Activated effector memory CD4-positive, alpha-beta T cell treated with anti-CD3 and anti-CD28 coated beads, Interleukin-2, amount 50 U/mL, for 16 hours (primary cell): ENCODE results near the gene MCHR1.

ENCODE experiments used
- DNase-seq: peaks from one replicate; pipeline ENCODE4 v3.0.0-alpha.2; 2020

Gene MCHR1

GRCh38 chr22:40728731-40729189 lies 49.5 kb downstream of the MCHR1 start:
- DNase-seq, result peak; percentile 81

GRCh38 chr22:40729284-40729683 lies 50.0 kb downstream of the MCHR1 start:
- no peak for DNase-seq
